Osteoblast (primary cell): Measurements from ENCODE around the gene ATP6V0A4. TPM values are rescaled to one million over a fixed set of nuclear protein-coding genes. Genes with fewer than 3 reads are reported as not detected.

Experiments
- DNase-seq: peaks from one replicate; pipeline ENCODE4 v3.0.0; 2011; ENCODE audit warnings: low spot score, mixed read lengths; ENCODE audit not compliant: insufficient read length; ENCODE audit errors: missing footprints
- H2AFZ ChIP-seq: 2 replicates; pipeline ENCODE4 v1.6.0; 2011; ENCODE audit warnings: mild to moderate bottlenecking, low read length
- H3K27ac ChIP-seq: 2 replicates; pipeline ENCODE4 v1.5.1; 2011; ENCODE audit warnings: mild to moderate bottlenecking, low read depth, low read length, moderate library complexity
- H3K27me3 ChIP-seq: 2 replicates; pipeline ENCODE4 v1.6.0; 2012; ENCODE audit warnings: mild to moderate bottlenecking, control low read depth, inconsistent platforms, low read length, moderate library complexity; ENCODE audit not compliant: insufficient read depth
- H3K36me3 ChIP-seq: 2 replicates; pipeline ENCODE4 v1.5.1; 2011; ENCODE audit warnings: mild to moderate bottlenecking, low read length, control low read depth, moderate library complexity; ENCODE audit not compliant: insufficient read depth
- H3K4me1 ChIP-seq: 2 replicates; pipeline ENCODE4 v1.5.1; 2011; ENCODE audit warnings: mild to moderate bottlenecking, low read length, control low read depth, moderate library complexity; ENCODE audit not compliant: insufficient read depth
- H3K4me2 ChIP-seq: 2 replicates; pipeline ENCODE4 v1.6.0; 2011; ENCODE audit warnings: mild to moderate bottlenecking, low read length; ENCODE audit not compliant: insufficient read depth
- H3K4me3 ChIP-seq: fragments of 200-600 bp; sonication (generic); 3 replicates; pipeline ENCODE4 v1.5.1; 2012; ENCODE audit warnings: mild to moderate bottlenecking, low read length, inconsistent platforms; ENCODE audit not compliant: insufficient read depth
- H3K79me2 ChIP-seq: 2 replicates; pipeline ENCODE4 v1.6.0; 2012; ENCODE audit warnings: mild to moderate bottlenecking, low read length, control low read depth, inconsistent platforms; ENCODE audit not compliant: insufficient read depth
- H3K9me3 ChIP-seq: 2 replicates; pipeline ENCODE4 v1.5.1; 2011; ENCODE audit warnings: low read depth, low read length, control low read depth
- H4K20me1 ChIP-seq: 2 replicates; pipeline ENCODE4 v1.6.0; 2012; ENCODE audit warnings: mild to moderate bottlenecking, low read length, control low read depth; ENCODE audit not compliant: insufficient read depth
- total RNA-seq: library from RNA; depleted of rRNA; stranded (reverse); fragments of >200 nt; gene quantifications from 2 replicates; pipeline ENCODE4 v1.2.3, GENCODE V29; 2012
- TF ChIP-seq, protein P1 (sequence below): IDR thresholded peaks from 2 replicates; pipeline ENCODE4 v1.5.1; 2011; ENCODE audit warnings: mild to moderate bottlenecking, low read depth, low read length, moderate library complexity; ENCODE audit errors: extremely low read depth

ATP6V0A4 gene
- total RNA-seq, 1 donor: under 0.01 TPM

GRCh38 chr7:138833596-138833995 lies 35.6 kb upstream of the ATP6V0A4 start:
- DNase-seq: no peak
- Histone ChIP-seq H3K4me2 (no peak overlapping the region), H3K27ac (no peak overlapping the region), H3K9me3 (no peaks in the 10 kb centered on the region), H3K36me3 (peaks cover 4% of the 10 kb centered on the region), H4K20me1 (no peaks in the 10 kb centered on the region), H3K27me3 (no peaks in the 10 kb centered on the region), H3K4me1 (no peaks in the 10 kb centered on the region), H3K79me2 (no peaks in the 10 kb centered on the region), H2AFZ (no peak overlapping the region), H3K4me3 (no peak overlapping the region)
- TF ChIP-seq, protein P1, sequence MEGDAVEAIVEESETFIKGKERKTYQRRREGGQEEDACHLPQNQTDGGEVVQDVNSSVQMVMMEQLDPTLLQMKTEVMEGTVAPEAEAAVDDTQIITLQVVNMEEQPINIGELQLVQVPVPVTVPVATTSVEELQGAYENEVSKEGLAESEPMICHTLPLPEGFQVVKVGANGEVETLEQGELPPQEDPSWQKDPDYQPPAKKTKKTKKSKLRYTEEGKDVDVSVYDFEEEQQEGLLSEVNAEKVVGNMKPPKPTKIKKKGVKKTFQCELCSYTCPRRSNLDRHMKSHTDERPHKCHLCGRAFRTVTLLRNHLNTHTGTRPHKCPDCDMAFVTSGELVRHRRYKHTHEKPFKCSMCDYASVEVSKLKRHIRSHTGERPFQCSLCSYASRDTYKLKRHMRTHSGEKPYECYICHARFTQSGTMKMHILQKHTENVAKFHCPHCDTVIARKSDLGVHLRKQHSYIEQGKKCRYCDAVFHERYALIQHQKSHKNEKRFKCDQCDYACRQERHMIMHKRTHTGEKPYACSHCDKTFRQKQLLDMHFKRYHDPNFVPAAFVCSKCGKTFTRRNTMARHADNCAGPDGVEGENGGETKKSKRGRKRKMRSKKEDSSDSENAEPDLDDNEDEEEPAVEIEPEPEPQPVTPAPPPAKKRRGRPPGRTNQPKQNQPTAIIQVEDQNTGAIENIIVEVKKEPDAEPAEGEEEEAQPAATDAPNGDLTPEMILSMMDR: no peak

- H3K36me3 ChIP-seq: peaks cover 4% of the 10 kb centered on the region
- no peak overlapping the region for H3K4me2 ChIP-seq
- H3K4me3 ChIP-seq: no peak overlapping the region
- no peaks in the 10 kb centered on the region for H3K9me3 ChIP-seq
- H3K27me3 ChIP-seq: no peaks in the 10 kb centered on the region
- H4K20me1 ChIP-seq: no peaks in the 10 kb centered on the region
- no peak for DNase-seq
- no peak overlapping the region for H2AFZ ChIP-seq
- H3K27ac ChIP-seq: no peak overlapping the region
- H3K79me2 ChIP-seq: no peaks in the 10 kb centered on the region
- no peaks in the 10 kb centered on the region for H3K4me1 ChIP-seq
- TF ChIP-seq, protein P1: no peak
These were observed 35.0 kb upstream of the ATP6V0A4 start for GRCh38 chr7:138832966-138833365.

DNA sequence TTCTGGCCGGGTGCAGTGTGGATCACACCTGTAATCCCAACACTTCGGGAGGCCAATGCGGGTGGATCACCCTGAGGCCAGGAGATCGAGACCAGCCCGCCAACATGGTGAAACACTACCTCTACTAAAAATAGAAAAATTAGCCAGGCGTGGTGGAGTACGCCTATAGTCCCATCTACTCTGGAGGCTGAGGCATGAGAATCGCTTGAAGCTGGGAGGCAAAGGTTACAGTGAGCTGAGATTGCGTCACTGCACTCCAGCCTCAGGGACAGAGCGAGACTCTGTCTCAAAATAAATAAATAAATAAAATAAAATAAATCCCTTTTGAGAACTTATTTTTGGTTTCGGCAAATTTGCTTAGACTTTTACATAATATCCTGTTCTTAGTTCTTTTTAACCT lies 31.3 kb upstream of the ATP6V0A4 start:
- no peak for DNase-seq
- no peak overlapping the region for H2AFZ ChIP-seq
- no peaks in the 10 kb centered on the region for H3K4me1 ChIP-seq
- no peak overlapping the region for H3K27ac ChIP-seq
- H3K79me2 ChIP-seq: no peaks in the 10 kb centered on the region
- no peaks in the 10 kb centered on the region for H3K9me3 ChIP-seq
- H3K27me3 ChIP-seq: no peaks in the 10 kb centered on the region
- no peaks in the 10 kb centered on the region for H4K20me1 ChIP-seq
- TF ChIP-seq, protein P1: no peak
- no peak overlapping the region for H3K4me3 ChIP-seq
- H3K4me2 ChIP-seq: no peak overlapping the region
- no peaks in the 10 kb centered on the region for H3K36me3 ChIP-seq

DNA sequence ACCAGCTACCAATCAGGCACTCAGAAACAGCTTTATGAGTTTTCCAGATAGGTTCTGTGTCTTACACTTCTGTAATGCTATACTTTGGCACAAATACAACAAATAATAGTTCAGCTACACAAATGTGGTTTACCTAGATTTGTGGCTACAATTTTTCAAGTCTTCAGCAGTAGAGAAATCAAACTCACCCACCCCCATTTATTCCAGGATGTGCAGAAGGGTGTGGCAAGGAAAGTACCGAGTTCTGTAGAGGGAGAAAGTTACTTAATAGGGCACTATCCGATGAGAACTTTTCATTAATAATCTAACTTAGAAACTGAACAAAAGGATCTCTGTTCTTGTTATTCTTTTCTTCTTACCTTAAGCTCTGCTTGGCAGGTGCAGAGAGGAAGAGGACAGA lies 30.3 kb upstream of the ATP6V0A4 start:
- TF ChIP-seq, protein P1: no peak
- DNase-seq: peak; percentile 27
- no peaks in the 10 kb centered on the region for H3K27me3 ChIP-seq

More for the DNA sequence above, 30.3 kb upstream of the ATP6V0A4 start:
- no peaks in the 10 kb centered on the region for H3K79me2 ChIP-seq
- no peak overlapping the region for H3K27ac ChIP-seq
- H2AFZ ChIP-seq: no peak overlapping the region
- no peak overlapping the region for H3K4me3 ChIP-seq
- no peaks in the 10 kb centered on the region for H4K20me1 ChIP-seq
- H3K36me3 ChIP-seq: no peaks in the 10 kb centered on the region
- H3K4me1 ChIP-seq: no peaks in the 10 kb centered on the region
- H3K4me2 ChIP-seq: no peak overlapping the region
- no peaks in the 10 kb centered on the region for H3K9me3 ChIP-seq
